HepG2 (cell line): ENCODE data around the gene PRIM2. TPM values are rescaled to one million over a fixed set of nuclear protein-coding genes. Genes with fewer than 3 reads are reported as not detected.
"Not testable (repeated sequence)": the region's sequence is repeated elsewhere in the genome, so short reads cannot be mapped to it uniquely, and the experiment has no call there.

ENCODE experiments used
- ATAC-seq: fragments of 200-7000 bp; cut with Tn5 transposase; 3 replicates; pipeline ENCODE4 v1.9.1; 2020; ENCODE audit warnings: mild to moderate bottlenecking, moderate library complexity
- BruUV-seq: library from RNA; stranded (reverse); fragments of 400-500 nt; replicated peaks from 2 replicates; lab custom pipeline; 2021; lab: Mats Ljungman, UMichigan
- CTCF ChIA-PET: fragments of 300-600 bp; formaldehyde crosslinking; extraction: SDS; loops from one replicate; lab custom pipeline; 2021; ENCODE audit warnings: low total read pairs, inconsistent platforms, low intra/inter-chr PET ratio; lab: Yijun Ruan, JAX
- POLR2A ChIA-PET: fragments of 350-600 bp; sonication (Branson Sonifier 250); formaldehyde crosslinking; loops from one replicate; lab custom pipeline; 2020; ENCODE audit warnings: antibody characterized with exemption, inconsistent platforms; lab: Yijun Ruan, JAX
- DNase-seq: peaks from one replicate; pipeline ENCODE4 v3.0.0-alpha.2; 2015; ENCODE audit warnings: low spot score
- FAIRE-seq: peaks from 3 replicates; lab custom pipeline; 2011; peaks lifted over from hg19 to GRCh38; lab: Jason Lieb, UNC
- H2AFZ ChIP-seq: one replicate; pipeline ENCODE4 v1.6.1; 2011; ENCODE audit warnings: low read length, inconsistent platforms
- H3K27ac ChIP-seq: fragments of 300-600 bp; 3 replicates; pipeline ENCODE4 v1.8.0; 2011; ENCODE audit warnings: mixed run types, mild to moderate bottlenecking, mixed read lengths, low read length, inconsistent platforms; ENCODE audit not compliant: insufficient read depth; ENCODE audit errors: extremely low read length
- H3K27me3 ChIP-seq, 2 experiments: fragments of 200-600 bp in 1 of 2; 2 replicates in 1 of 2; 3 replicates in 1 of 2; pipeline versions ENCODE4 v1.6.0 to v1.8.0; 2011; ENCODE audit warnings: low read length in 2 of 2, mild to moderate bottlenecking in 2 of 2, moderate library complexity in 2 of 2, inconsistent platforms in 1 of 2; ENCODE audit not compliant: insufficient read depth in 2 of 2, control insufficient read depth in 1 of 2
- H3K36me3 ChIP-seq, 2 experiments: fragments of 200-600 bp in 1 of 2; replicated peaks in 1 of 2; 2 replicates in 1 of 2; 3 replicates in 1 of 2; pipeline versions ENCODE4 v1.5.1 to v1.8.0; 2011; ENCODE audit warnings: low read length in 2 of 2, inconsistent platforms in 1 of 2; ENCODE audit not compliant: insufficient read depth in 2 of 2, control insufficient read depth in 1 of 2
- H3K4me1 ChIP-seq: 2 replicates; pipeline ENCODE4 v1.5.1; 2012; ENCODE audit warnings: low read length, inconsistent platforms; ENCODE audit not compliant: insufficient read depth
- H3K4me2 ChIP-seq: 2 replicates; pipeline ENCODE4 v1.6.0; 2011; ENCODE audit warnings: low read depth, low read length, inconsistent platforms
- H3K4me3 ChIP-seq, 3 experiments: fragments of 200-600 bp in 1 of 3; sonication (generic), shearing (Covaris generic) in 1 of 3; replicated peaks in 1 of 3; 2 replicates each; pipeline ENCODE4 v1.5.1; 2011 to 2016; ENCODE audit warnings: low read length in 3 of 3, inconsistent platforms in 2 of 3, low read depth in 2 of 3, mild to moderate bottlenecking in 2 of 3, control low read depth in 1 of 3, mixed read lengths in 1 of 3; ENCODE audit not compliant: insufficient read depth in 1 of 3
- H3K79me2 ChIP-seq: one replicate; pipeline ENCODE4 v1.6.1; 2011; ENCODE audit warnings: low read length, inconsistent platforms; ENCODE audit not compliant: insufficient read depth
- H3K9ac ChIP-seq: 2 replicates; pipeline ENCODE4 v1.6.0; 2011; ENCODE audit warnings: mild to moderate bottlenecking, low read depth, low read length, inconsistent platforms; ENCODE audit not compliant: insufficient read depth
- H3K9me3 ChIP-seq: 2 replicates; pipeline ENCODE4 v1.5.1; 2012; ENCODE audit warnings: mild to moderate bottlenecking, low read length
- H4K20me1 ChIP-seq: 2 replicates; pipeline ENCODE4 v1.6.0; 2011; ENCODE audit warnings: inconsistent platforms, mild to moderate bottlenecking, low read length, moderate library complexity; ENCODE audit not compliant: insufficient read depth
- AHDC1 ChIP-seq: sonication (generic); formaldehyde crosslinking; IDR thresholded peaks from 2 replicates; pipeline ENCODE4 v1.5.1; 2020; ENCODE audit warnings: mild to moderate bottlenecking, missing genetic modification reagents, borderline replicate concordance
- ELF3 ChIP-seq: IDR thresholded peaks from 2 replicates; pipeline ENCODE4 v1.6.1; 2016; ENCODE audit warnings: missing genetic modification reagents, missing compliant biosample characterization
- FOXA3 ChIP-seq: IDR thresholded peaks from 2 replicates; pipeline ENCODE4 v1.6.1; 2016; ENCODE audit warnings: missing genetic modification reagents, missing compliant biosample characterization
- GFI1 ChIP-seq: sonication (generic); formaldehyde crosslinking; IDR thresholded peaks from 2 replicates; pipeline ENCODE4 v1.5.0; 2020; ENCODE audit warnings: missing genetic modification reagents, mild to moderate bottlenecking, borderline replicate concordance
- HMG20B ChIP-seq: conservative IDR thresholded peaks from 2 replicates; pipeline ENCODE4 v1.6.1; 2016; ENCODE audit warnings: missing genetic modification reagents, missing compliant biosample characterization
- HNRNPUL1 ChIP-seq: fragments of 200-400 bp; formaldehyde crosslinking; IDR thresholded peaks from 2 replicates; pipeline ENCODE4 v1.6.1; 2017; ENCODE audit warnings: low read depth, mild to moderate bottlenecking, low read length, moderate library complexity
- KDM6A ChIP-seq: IDR thresholded peaks from 2 replicates; pipeline ENCODE4 v1.6.1; 2016; ENCODE audit warnings: low read depth
- MLX ChIP-seq: IDR thresholded peaks from 2 replicates; pipeline ENCODE4 v1.6.1; 2016
- NFRKB ChIP-seq: fragments of 450-650 bp; IDR thresholded peaks from 2 replicates; pipeline ENCODE4 v1.6.1; 2017
- NR2F6 ChIP-seq, 2 experiments: IDR thresholded peaks; 2 replicates each; pipeline ENCODE4 v1.6.1; 2016; ENCODE audit warnings: antibody characterized with exemption in 1 of 2, mild to moderate bottlenecking in 1 of 2
- ZGPAT ChIP-seq: IDR thresholded peaks from 2 replicates; pipeline ENCODE4 v1.6.1; 2016; ENCODE audit warnings: mild to moderate bottlenecking
- ZSCAN29 ChIP-seq: sonication (generic); formaldehyde crosslinking; conservative IDR thresholded peaks from 2 replicates; pipeline ENCODE4 v1.4.0; 2020; ENCODE audit warnings: mild to moderate bottlenecking, missing genetic modification reagents
- WGBS: methylation state at CpG from one replicate; pipeline ENCODE4 v1.1.6; 2017; ENCODE audit warnings: low lambda C conversion rate; 5-methylcytosine and 5-hydroxymethylcytosine counted together
- in situ Hi-C: cut with HindIII; loops from 2 replicates; pipeline ENCODE4 v1.10.0; 2017; ENCODE audit warnings: low pct_unique_long_range_greater_than_20kb; ENCODE audit not compliant: extremely low pct_ligation_motif_present
- intact Hi-C: fragments of 100-400 bp; cut with micrococcal nuclease; formaldehyde crosslinking; loops from one replicate; pipeline ENCODE4 v1.10.0; 2022; ENCODE audit not compliant: unreplicated experiment
- polyA plus RNA-seq, 8 experiments: library from polyadenylated mRNA; depleted of rRNA in 3 of 8; stranded (reverse) in 7 of 8; unstranded in 1 of 8; fragments of >200 nt; fragmentation: Illumina TruSeq in 4 of 8; extraction: Trizol in 4 of 8; gene quantifications; 2 replicates each; pipeline versions ENCODE4 v1.2.1 to v1.2.3, GENCODE V29; 2011 to 2016; ENCODE audit warnings: low read depth in 4 of 8, missing spikeins in 1 of 8, mixed read lengths in 1 of 8; ENCODE audit not compliant: insufficient read depth in 1 of 8
- total RNA-seq, 5 experiments: library from RNA; depleted of rRNA; stranded (reverse); fragments of >200 nt; fragmentation: Illumina TruSeq; extraction: Trizol; gene quantifications; 2 replicates each; pipeline ENCODE4 v1.2.3, GENCODE V29; 2016; ENCODE audit warnings: low read depth in 1 of 5

Gene PRIM2
- total and polyA plus RNA-seq, 2 of the 13 experiments (the other 11 are each of a cell fraction or from before 2014, with no cell fraction given): 8.0 to 52.7 TPM

- peak; percentile 83 for TF ChIP-seq NR2F6 (IDR thresholded peaks at IDR 0.05)
- TF ChIP-seq NR2F6 (CRISPR knock-in tag; IDR thresholded peaks at IDR 0.05): peak; percentile 77
- peak; percentile 86 for TF ChIP-seq ZGPAT (CRISPR knock-in tag)
- TF ChIP-seq GFI1: peak; percentile 75
- TF ChIP-seq HMG20B (CRISPR knock-in tag): peak; percentile 77; the same call in 1 of the 2 replicates
- TF ChIP-seq FOXA3 (CRISPR knock-in tag): peak; percentile 84
- TF ChIP-seq ELF3 (CRISPR knock-in tag): peak; percentile 40
- TF ChIP-seq MLX (CRISPR knock-in tag): peak; percentile 17; the same call in 1 of the 2 replicates
- peak; percentile 76; the same call in 1 of the 2 replicates for TF ChIP-seq HNRNPUL1
- TF ChIP-seq ZSCAN29 (CRISPR knock-in tag): peak; percentile 59; the same call in 1 of the 2 replicates
- peak; percentile 96 for TF ChIP-seq KDM6A (CRISPR knock-in tag)
- peak; percentile 53; the same call in 1 of the 2 replicates for TF ChIP-seq AHDC1
- 0 out of 2 replicates have a peak, but pooled peaks have one; percentile 29 for TF ChIP-seq NFRKB
- TF ChIP-seq, all 625 proteins: peak for 109; not testable (repeated sequence) for 516
Measured at GRCh38 chr6:57500368-57501021, 183.1 kb downstream of the PRIM2 start (continued).

GRCh38 chr6:57502387-57502786 lies 185.0 kb downstream of the PRIM2 start:
- H3K9me3 ChIP-seq, H3K27me3 ChIP-seq, H3K4me2 ChIP-seq, BruUV-seq, H3K9ac ChIP-seq, H3K27ac ChIP-seq, ATAC-seq, intact Hi-C loops, H3K4me3 ChIP-seq, FAIRE-seq, H2AFZ ChIP-seq, POLR2A ChIA-PET, H4K20me1 ChIP-seq, H3K79me2 ChIP-seq, H3K36me3 ChIP-seq, in situ Hi-C loops, DNase-seq, CTCF ChIA-PET: not testable (repeated sequence)
- WGBS: 97% methylated on average over 10 of the region's 10 CpGs
- H3K4me1 ChIP-seq: peaks cover 39% of the 10 kb centered on the region
